Chondrocyte (in vitro differentiated cells): ENCODE results near the gene EYS. TPM values are rescaled to one million over a fixed set of nuclear protein-coding genes. Genes with fewer than 3 reads are reported as not detected.

Experiments
- DNase-seq: peaks from one replicate; pipeline ENCODE4 v3.0.0; 2021; ENCODE audit warnings: mixed read lengths, low spot score
- H3K27ac Mint-ChIP-seq: one replicate; pipeline ENCODE4 v1.8.0; 2021; ENCODE audit warnings: mild to moderate bottlenecking, moderate library complexity, mixed read lengths; ENCODE audit not compliant: unreplicated experiment
- H3K27me3 Mint-ChIP-seq: 2 replicates; pipeline ENCODE4 v1.8.0; 2021; ENCODE audit warnings: low read depth, mixed read lengths
- H3K36me3 Mint-ChIP-seq: 2 replicates; pipeline ENCODE4 v1.8.0; 2021; ENCODE audit warnings: low read depth, mixed read lengths
- H3K4me1 Mint-ChIP-seq: 2 replicates; pipeline ENCODE4 v1.8.0; 2021; ENCODE audit warnings: low read depth, mild to moderate bottlenecking, mixed read lengths
- H3K4me3 Mint-ChIP-seq: one replicate; pipeline ENCODE4 v1.8.0; 2021; ENCODE audit warnings: mild to moderate bottlenecking, moderate library complexity, mixed read lengths; ENCODE audit not compliant: unreplicated experiment
- H3K9me3 Mint-ChIP-seq: 2 replicates; pipeline ENCODE4 v1.8.0; 2021; ENCODE audit warnings: low read depth, mixed read lengths
- CTCF ChIP-seq: fragments of 200-600 bp; sonication (generic); IDR thresholded peaks from 2 replicates; pipeline ENCODE4 v1.5.0; 2021; ENCODE audit warnings: antibody characterized with exemption, mild to moderate bottlenecking, moderate library complexity
- total RNA-seq: library from RNA; stranded (reverse); gene quantifications from 3 replicates; pipeline ENCODE4 v1.2.1, GENCODE V29; 2021

The EYS gene
- total RNA-seq, 1 donor from 2014 or later, result not detected

GRCh38 chr6:65135567-65135966, 571.5 kb downstream of the EYS start:
- peaks cover 7% of the 10 kb centered on the region for H3K27me3 Mint-ChIP-seq
- H3K27ac Mint-ChIP-seq, result no peak overlapping the region
- no peaks in the 10 kb centered on the region for H3K4me1 Mint-ChIP-seq
- TF ChIP-seq CTCF, result no peak
- H3K36me3 Mint-ChIP-seq, result no peaks in the 10 kb centered on the region
- peaks cover 3% of the 10 kb centered on the region for H3K9me3 Mint-ChIP-seq
- no peak for DNase-seq
- H3K4me3 Mint-ChIP-seq, result no peak overlapping the region

- H3K27ac Mint-ChIP-seq, result no peak overlapping the region
- H3K4me3 Mint-ChIP-seq, result no peak overlapping the region
- DNase-seq, result no peak
- peaks cover 2% of the 10 kb centered on the region for H3K9me3 Mint-ChIP-seq
- no peaks in the 10 kb centered on the region for H3K4me1 Mint-ChIP-seq
- H3K36me3 Mint-ChIP-seq, result no peaks in the 10 kb centered on the region
- peaks cover 5% of the 10 kb centered on the region for H3K27me3 Mint-ChIP-seq
- TF ChIP-seq CTCF, result no peak
Measured at GRCh38 chr6:65126667-65127066, 580.4 kb downstream of the EYS start.

- peaks cover 2% of the 10 kb centered on the region for H3K27me3 Mint-ChIP-seq
- H3K27ac Mint-ChIP-seq, result no peak overlapping the region
- no peak for TF ChIP-seq CTCF
- H3K9me3 Mint-ChIP-seq, result no peaks in the 10 kb centered on the region
- H3K36me3 Mint-ChIP-seq, result no peaks in the 10 kb centered on the region
- no peak for DNase-seq
- H3K4me1 Mint-ChIP-seq, result no peaks in the 10 kb centered on the region
- H3K4me3 Mint-ChIP-seq, result no peak overlapping the region
Measured at GRCh38 chr6:65123521-65123920, 583.5 kb downstream of the EYS start.

- no peak for TF ChIP-seq CTCF
- Mint-ChIP-seq H3K27me3 (peaks cover 9% of the 10 kb centered on the region), H3K27ac (no peak overlapping the region), H3K4me3 (no peak overlapping the region), H3K36me3 (no peaks in the 10 kb centered on the region), H3K9me3 (no peaks in the 10 kb centered on the region), H3K4me1 (no peaks in the 10 kb centered on the region)
- DNase-seq, result no peak
Measured at GRCh38 chr6:65117817-65118409, 589.1 kb downstream of the EYS start.

GRCh38 chr6:65116326-65116725, 590.7 kb downstream of the EYS start:
- H3K27ac Mint-ChIP-seq, result no peak overlapping the region
- no peak overlapping the region for H3K4me3 Mint-ChIP-seq
- no peak for TF ChIP-seq CTCF
- no peak for DNase-seq
- H3K27me3 Mint-ChIP-seq, result peaks cover 9% of the 10 kb centered on the region
- no peaks in the 10 kb centered on the region for H3K36me3 Mint-ChIP-seq
- peaks cover 4% of the 10 kb centered on the region for H3K4me1 Mint-ChIP-seq
- no peaks in the 10 kb centered on the region for H3K9me3 Mint-ChIP-seq
